GM23248 (cell line): ENCODE data around the gene OTOGL.

ENCODE experiments used
- EZH2 ChIP-seq: fragments of 200-600 bp; sonication (generic); IDR thresholded peaks from 2 replicates; pipeline ENCODE4 v1.6.1; 2018; ENCODE audit warnings: antibody characterized with exemption, mild to moderate bottlenecking; ENCODE audit not compliant: insufficient read depth, poor library complexity, severe bottlenecking
- EZH2phosphoT487 ChIP-seq: fragments of 200-600 bp; sonication (generic); IDR thresholded peaks from 2 replicates; pipeline ENCODE4 v1.6.1; 2018; ENCODE audit warnings: antibody characterized with exemption, moderate library complexity, mild to moderate bottlenecking, low read depth; ENCODE audit not compliant: insufficient read depth

DNA sequence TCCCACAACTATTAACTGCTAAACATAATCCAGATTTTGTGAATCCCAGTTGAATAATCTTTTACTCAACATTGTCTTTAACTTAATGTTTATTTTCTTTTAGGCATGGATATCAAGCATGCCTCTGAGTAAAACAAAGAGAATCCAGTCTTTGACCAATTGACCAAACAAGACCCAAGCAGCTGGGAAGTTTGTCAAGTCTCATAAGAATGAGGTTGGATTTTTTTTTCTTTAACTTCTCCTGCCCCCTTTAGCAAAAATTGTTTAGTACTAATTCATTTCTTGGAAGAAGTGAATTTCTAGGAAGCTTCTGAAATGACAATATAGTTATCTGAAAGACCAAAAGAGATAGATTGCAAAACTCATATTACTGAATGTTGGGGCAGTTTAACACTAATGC is 89.9 kb downstream of the OTOGL start:
- TF ChIP-seq EZH2phosphoT487 = no peak
- no peak for TF ChIP-seq EZH2
